DOHH2 (cell line): Measurements from ENCODE around the gene ELK3.

Experiments
- H3F3A ChIP-seq: fragments of 200-600 bp; sonication (generic), shearing (Covaris generic); 2 replicates; pipeline ENCODE4 v1.6.0; 2016; ENCODE audit warnings: antibody characterized with exemption, mild to moderate bottlenecking; ENCODE audit not compliant: control insufficient read depth, insufficient read depth
- H3K27ac ChIP-seq: fragments of 200-600 bp; sonication (generic); 2 replicates; pipeline ENCODE4 v1.5.1; 2014; ENCODE audit warnings: low read depth, mild to moderate bottlenecking, low read length, moderate library complexity
- H3K27me3 ChIP-seq: fragments of 200-600 bp; sonication (generic); 2 replicates; pipeline ENCODE4 v1.6.1; 2014; ENCODE audit warnings: mild to moderate bottlenecking, low read length, mixed read lengths; ENCODE audit not compliant: control insufficient read depth
- H3K36me3 ChIP-seq: fragments of 200-600 bp; sonication (generic); 2 replicates; pipeline ENCODE4 v1.6.1; 2014; ENCODE audit warnings: mild to moderate bottlenecking, low read length, moderate library complexity, mixed read lengths; ENCODE audit not compliant: control insufficient read depth
- H3K4me1 ChIP-seq: fragments of 200-600 bp; sonication (generic); 2 replicates; pipeline ENCODE4 v1.6.1; 2014; ENCODE audit warnings: mild to moderate bottlenecking, low read length, mixed read lengths; ENCODE audit not compliant: control insufficient read depth
- H3K4me2 ChIP-seq: fragments of 200-600 bp; sonication (generic); 2 replicates; pipeline ENCODE4 v1.6.0; 2014; ENCODE audit warnings: mild to moderate bottlenecking, low read length, moderate library complexity
- H3K4me3 ChIP-seq: fragments of 200-600 bp; sonication (generic); 2 replicates; pipeline ENCODE4 v1.5.1; 2014; ENCODE audit warnings: mild to moderate bottlenecking, low read length, mixed read lengths
- H3K79me2 ChIP-seq: fragments of 200-600 bp; sonication (generic); 2 replicates; pipeline ENCODE4 v1.6.1; 2014; ENCODE audit warnings: mild to moderate bottlenecking, low read length, mixed read lengths; ENCODE audit not compliant: control insufficient read depth
- H3K9me2 ChIP-seq: fragments of 200-600 bp; sonication (generic); replicated peaks from 2 replicates; pipeline ENCODE4 v1.6.1; 2014; ENCODE audit warnings: mild to moderate bottlenecking, low read length, mixed read lengths; ENCODE audit not compliant: control insufficient read depth
- H3K9me3 ChIP-seq: fragments of 200-600 bp; sonication (generic); 2 replicates; pipeline ENCODE4 v1.6.1; 2014; ENCODE audit warnings: antibody characterized with exemption, low read length, mixed read lengths; ENCODE audit not compliant: control insufficient read depth, insufficient read depth
- H4K20me1 ChIP-seq: fragments of 200-600 bp; sonication (generic); 2 replicates; pipeline ENCODE4 v1.6.0; 2014; ENCODE audit warnings: low read depth, mild to moderate bottlenecking, antibody characterized with exemption, low read length, moderate library complexity; ENCODE audit not compliant: control insufficient read depth, insufficient read depth
- EZH2phosphoT487 ChIP-seq: fragments of 200-600 bp; sonication (generic); IDR thresholded peaks from 2 replicates; pipeline ENCODE4 v1.6.1; 2017; ENCODE audit warnings: borderline replicate concordance, mild to moderate bottlenecking, antibody characterized with exemption, low read length, moderate library complexity, mixed read lengths
- TF ChIP-seq, protein P1 (sequence below): fragments of 200-600 bp; sonication (generic); IDR thresholded peaks from one replicate; pipeline ENCODE4 v1.5.1; 2014; ENCODE audit warnings: antibody characterized with exemption, mild to moderate bottlenecking, low read depth, low read length; ENCODE audit not compliant: poor library complexity, severe bottlenecking

Gene ELK3

DNA sequence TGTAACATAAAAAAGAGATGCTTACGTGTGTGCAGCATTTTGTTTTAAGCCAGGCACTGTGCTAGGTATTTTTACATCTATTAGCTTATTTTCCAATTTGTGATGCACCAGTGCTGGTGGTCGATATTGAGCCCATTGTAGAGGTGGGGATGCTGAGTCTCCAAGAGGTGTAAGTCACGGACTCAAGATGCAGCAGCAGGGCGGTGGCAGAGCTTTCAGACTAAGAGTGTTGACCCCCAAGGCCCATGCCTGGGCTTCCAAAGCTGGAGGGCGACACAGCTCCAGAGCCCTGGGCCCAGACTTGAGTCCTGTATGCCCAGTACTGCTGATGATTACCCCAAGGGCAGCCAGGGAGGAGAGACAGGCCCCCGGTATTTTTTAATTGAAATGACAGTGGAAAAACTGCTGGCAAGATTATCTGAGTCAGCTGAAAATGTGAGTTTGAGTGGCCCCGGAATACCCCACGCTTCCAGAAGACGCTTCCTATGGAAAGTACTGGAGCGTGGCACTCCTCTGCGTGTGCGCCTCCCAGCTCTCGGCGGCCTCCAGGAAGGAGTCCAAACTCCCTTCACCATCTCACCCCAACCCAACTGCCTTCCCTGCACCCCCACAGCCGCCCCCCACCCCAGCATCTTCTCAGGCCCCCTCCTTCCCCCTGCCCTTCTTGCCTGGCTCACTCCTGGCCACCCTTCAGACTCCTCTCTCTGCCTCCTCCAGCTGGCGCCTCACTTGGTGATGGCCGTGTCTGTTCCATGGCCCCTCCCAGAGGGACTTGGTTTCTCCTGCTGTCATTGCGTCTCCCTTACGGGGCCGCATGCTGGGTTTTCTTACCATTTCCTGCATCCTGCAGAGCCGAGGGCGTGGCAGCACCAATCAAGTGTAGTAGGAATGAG, 40.7 kb downstream of the ELK3 start:
- Histone ChIP-seq H3K4me1 (no peaks in the 10 kb centered on the region), H3F3A (no peaks in the 10 kb centered on the region)

DNA sequence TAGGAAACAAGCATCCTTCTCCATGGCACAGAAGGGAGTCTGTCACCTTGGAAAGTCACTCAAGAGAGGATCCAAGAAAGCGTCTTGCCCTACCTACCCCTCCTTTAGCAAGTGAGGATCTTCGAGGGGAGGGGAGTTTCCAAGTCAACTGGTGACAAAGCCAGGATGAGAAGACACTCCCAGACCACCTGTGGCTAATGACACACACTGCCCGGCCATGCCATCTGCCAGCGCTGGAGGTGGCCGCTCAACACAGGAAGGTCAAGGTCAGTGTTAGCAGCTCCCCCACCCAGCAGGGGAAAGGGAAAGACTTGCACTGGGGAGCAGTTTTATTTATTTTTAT, 41.3 kb downstream of the ELK3 start:
- Histone ChIP-seq H3K79me2 (peaks cover 11% of the 10 kb centered on the region; the same call in 1 of the 2 replicates), H3K4me2 (no peak overlapping the region), H3K4me3 (no peak overlapping the region), H4K20me1 (0 out of 2 replicates have a peak, but pooled peaks cover 3% of the 10 kb centered on the region), H3K36me3 (no peaks in the 10 kb centered on the region; the same call in 1 of the 2 replicates), H3F3A (no peaks in the 10 kb centered on the region), H3K27ac (no peak overlapping the region), H3K4me1 (no peaks in the 10 kb centered on the region), H3K9me3 (no peaks in the 10 kb centered on the region), H3K9me2 (no peaks in the 10 kb centered on the region), H3K27me3 (no peaks in the 10 kb centered on the region)
- TF ChIP-seq EZH2phosphoT487, result no peak
- TF ChIP-seq, protein P1, sequence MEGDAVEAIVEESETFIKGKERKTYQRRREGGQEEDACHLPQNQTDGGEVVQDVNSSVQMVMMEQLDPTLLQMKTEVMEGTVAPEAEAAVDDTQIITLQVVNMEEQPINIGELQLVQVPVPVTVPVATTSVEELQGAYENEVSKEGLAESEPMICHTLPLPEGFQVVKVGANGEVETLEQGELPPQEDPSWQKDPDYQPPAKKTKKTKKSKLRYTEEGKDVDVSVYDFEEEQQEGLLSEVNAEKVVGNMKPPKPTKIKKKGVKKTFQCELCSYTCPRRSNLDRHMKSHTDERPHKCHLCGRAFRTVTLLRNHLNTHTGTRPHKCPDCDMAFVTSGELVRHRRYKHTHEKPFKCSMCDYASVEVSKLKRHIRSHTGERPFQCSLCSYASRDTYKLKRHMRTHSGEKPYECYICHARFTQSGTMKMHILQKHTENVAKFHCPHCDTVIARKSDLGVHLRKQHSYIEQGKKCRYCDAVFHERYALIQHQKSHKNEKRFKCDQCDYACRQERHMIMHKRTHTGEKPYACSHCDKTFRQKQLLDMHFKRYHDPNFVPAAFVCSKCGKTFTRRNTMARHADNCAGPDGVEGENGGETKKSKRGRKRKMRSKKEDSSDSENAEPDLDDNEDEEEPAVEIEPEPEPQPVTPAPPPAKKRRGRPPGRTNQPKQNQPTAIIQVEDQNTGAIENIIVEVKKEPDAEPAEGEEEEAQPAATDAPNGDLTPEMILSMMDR, result no peak

More for the DNA sequence above, 40.7 kb downstream of the ELK3 start:
- Histone ChIP-seq H3K9me3 (no peaks in the 10 kb centered on the region), H4K20me1 (0 out of 2 replicates have a peak, but pooled peaks cover 3% of the 10 kb centered on the region), H3K79me2 (peaks cover 11% of the 10 kb centered on the region; the same call in 1 of the 2 replicates), H3K4me2 (no peak overlapping the region), H3K4me3 (no peak overlapping the region), H3K36me3 (no peaks in the 10 kb centered on the region; the same call in none of the 2 replicates), H3K27ac (no peak overlapping the region), H3K9me2 (no peaks in the 10 kb centered on the region), H3K27me3 (no peaks in the 10 kb centered on the region)
- TF ChIP-seq, protein P1, result no peak
- no peak for TF ChIP-seq EZH2phosphoT487

- no peaks in the 10 kb centered on the region for H3K4me1 ChIP-seq
- H3K27me3 ChIP-seq, result no peaks in the 10 kb centered on the region
- TF ChIP-seq EZH2phosphoT487, result no peak
- H3K9me3 ChIP-seq, result no peaks in the 10 kb centered on the region
- H3K36me3 ChIP-seq, result no peaks in the 10 kb centered on the region; the same call in 1 of the 2 replicates
- H3K9me2 ChIP-seq, result no peaks in the 10 kb centered on the region
- no peak overlapping the region for H3K4me2 ChIP-seq
- 0 out of 2 replicates have a peak, but pooled peaks cover 3% of the 10 kb centered on the region for H4K20me1 ChIP-seq
- H3F3A ChIP-seq, result no peaks in the 10 kb centered on the region
- no peak overlapping the region for H3K4me3 ChIP-seq
- H3K79me2 ChIP-seq, result peaks cover 11% of the 10 kb centered on the region; the same call in 1 of the 2 replicates
- H3K27ac ChIP-seq, result no peak overlapping the region
Measured at GRCh38 chr12:96236221-96236822, 42.1 kb downstream of the ELK3 start.
